HepG2 (cell line): ENCODE measurements around the gene ANKMY2.

Source experiments
- ELF3 ChIP-seq: IDR thresholded peaks from 2 replicates; pipeline ENCODE4 v1.6.1; 2016; ENCODE audit warnings: missing genetic modification reagents, missing compliant biosample characterization
- EZH2 ChIP-seq: conservative IDR thresholded peaks from 2 replicates; pipeline ENCODE4 v1.6.1; 2012; ENCODE audit warnings: mild to moderate bottlenecking, low read depth, low read length, moderate library complexity
- KDM4B ChIP-seq: sonication (generic); formaldehyde crosslinking; IDR thresholded peaks from 2 replicates; pipeline ENCODE4 v1.4.0; 2020; ENCODE audit warnings: missing genetic modification reagents
- POLR2A ChIP-seq, 2 experiments: IDR thresholded peaks; 2 replicates each; pipeline ENCODE4 v1.6.1; 2011; ENCODE audit warnings: low read depth in 2 of 2, low read length in 2 of 2, mild to moderate bottlenecking in 1 of 2, moderate library complexity in 1 of 2; ENCODE audit not compliant: insufficient read depth in 1 of 2
- TF ChIP-seq, protein P1 (sequence below): sonication (generic); formaldehyde crosslinking; IDR thresholded peaks from 2 replicates; pipeline ENCODE4 v1.5.0; 2020; ENCODE audit warnings: mild to moderate bottlenecking, missing genetic modification reagents, moderate library complexity
- TF ChIP-seq, protein P2 (sequence below): sonication (generic); formaldehyde crosslinking; IDR thresholded peaks from 2 replicates; pipeline ENCODE4 v1.4.0; 2020; ENCODE audit warnings: mild to moderate bottlenecking, missing genetic modification reagents

DNA sequence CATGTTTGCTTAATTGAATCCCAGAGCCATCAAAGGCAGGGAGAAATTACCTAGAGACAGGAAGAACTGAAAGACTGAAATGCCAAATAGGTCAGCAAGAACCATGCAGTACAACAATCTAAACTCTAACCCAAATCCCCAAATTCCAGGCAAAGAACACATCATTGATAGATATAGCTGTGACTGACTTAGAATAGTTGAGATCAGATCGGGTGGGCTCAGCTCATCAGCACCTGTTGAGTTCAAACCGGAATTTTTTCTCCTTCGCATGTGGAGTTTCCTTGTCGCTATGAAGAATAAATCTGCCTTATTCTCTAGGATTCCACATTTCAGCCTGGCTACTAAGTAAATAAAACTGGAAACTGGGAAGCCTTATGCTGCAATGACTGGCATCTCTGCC lies 1.4 kb downstream of the ANKMY2 start:
- TF ChIP-seq, protein P1, sequence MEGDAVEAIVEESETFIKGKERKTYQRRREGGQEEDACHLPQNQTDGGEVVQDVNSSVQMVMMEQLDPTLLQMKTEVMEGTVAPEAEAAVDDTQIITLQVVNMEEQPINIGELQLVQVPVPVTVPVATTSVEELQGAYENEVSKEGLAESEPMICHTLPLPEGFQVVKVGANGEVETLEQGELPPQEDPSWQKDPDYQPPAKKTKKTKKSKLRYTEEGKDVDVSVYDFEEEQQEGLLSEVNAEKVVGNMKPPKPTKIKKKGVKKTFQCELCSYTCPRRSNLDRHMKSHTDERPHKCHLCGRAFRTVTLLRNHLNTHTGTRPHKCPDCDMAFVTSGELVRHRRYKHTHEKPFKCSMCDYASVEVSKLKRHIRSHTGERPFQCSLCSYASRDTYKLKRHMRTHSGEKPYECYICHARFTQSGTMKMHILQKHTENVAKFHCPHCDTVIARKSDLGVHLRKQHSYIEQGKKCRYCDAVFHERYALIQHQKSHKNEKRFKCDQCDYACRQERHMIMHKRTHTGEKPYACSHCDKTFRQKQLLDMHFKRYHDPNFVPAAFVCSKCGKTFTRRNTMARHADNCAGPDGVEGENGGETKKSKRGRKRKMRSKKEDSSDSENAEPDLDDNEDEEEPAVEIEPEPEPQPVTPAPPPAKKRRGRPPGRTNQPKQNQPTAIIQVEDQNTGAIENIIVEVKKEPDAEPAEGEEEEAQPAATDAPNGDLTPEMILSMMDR (CRISPR knock-in tag), result no peak
- TF ChIP-seq ELF3 (CRISPR knock-in tag) (no peak), POLR2A (IDR thresholded peaks at IDR 0.05; ENCODE audit: insufficient read depth in 1 of 2, low read depth in 2 of 2, low read length in 2 of 2) (no peak), KDM4B (CRISPR knock-in tag) (no peak), EZH2 (no peak)
- TF ChIP-seq, protein P2, sequence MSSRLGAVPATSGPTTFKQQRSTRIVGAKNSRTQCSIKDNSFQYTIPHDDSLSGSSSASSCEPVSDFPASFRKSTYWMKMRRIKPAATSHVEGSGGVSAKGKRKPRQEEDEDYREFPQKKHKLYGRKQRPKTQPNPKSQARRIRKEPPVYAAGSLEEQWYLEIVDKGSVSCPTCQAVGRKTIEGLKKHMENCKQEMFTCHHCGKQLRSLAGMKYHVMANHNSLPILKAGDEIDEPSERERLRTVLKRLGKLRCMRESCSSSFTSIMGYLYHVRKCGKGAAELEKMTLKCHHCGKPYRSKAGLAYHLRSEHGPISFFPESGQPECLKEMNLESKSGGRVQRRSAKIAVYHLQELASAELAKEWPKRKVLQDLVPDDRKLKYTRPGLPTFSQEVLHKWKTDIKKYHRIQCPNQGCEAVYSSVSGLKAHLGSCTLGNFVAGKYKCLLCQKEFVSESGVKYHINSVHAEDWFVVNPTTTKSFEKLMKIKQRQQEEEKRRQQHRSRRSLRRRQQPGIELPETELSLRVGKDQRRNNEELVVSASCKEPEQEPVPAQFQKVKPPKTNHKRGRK (CRISPR knock-in tag), result no peak
